Fibroblast of mammary gland (primary cell): Measurements from ENCODE around the gene PDCD1LG2.

Source experiments
- DNase-seq: peaks from one replicate; pipeline ENCODE4 v3.0.0-alpha.2; 2010; ENCODE audit warnings: low read depth
- H3K4me3 ChIP-seq: 2 replicates; pipeline ENCODE4 v1.5.1; 2011; ENCODE audit warnings: low read depth, mild to moderate bottlenecking, low read length, moderate library complexity; ENCODE audit not compliant: control insufficient read depth
- TF ChIP-seq, protein P1 (sequence below): conservative IDR thresholded peaks from 2 replicates; pipeline ENCODE4 v1.5.1; 2011; ENCODE audit warnings: low read depth, low read length, inconsistent platforms; ENCODE audit not compliant: control insufficient read depth, insufficient read depth

PDCD1LG2 gene

DNA sequence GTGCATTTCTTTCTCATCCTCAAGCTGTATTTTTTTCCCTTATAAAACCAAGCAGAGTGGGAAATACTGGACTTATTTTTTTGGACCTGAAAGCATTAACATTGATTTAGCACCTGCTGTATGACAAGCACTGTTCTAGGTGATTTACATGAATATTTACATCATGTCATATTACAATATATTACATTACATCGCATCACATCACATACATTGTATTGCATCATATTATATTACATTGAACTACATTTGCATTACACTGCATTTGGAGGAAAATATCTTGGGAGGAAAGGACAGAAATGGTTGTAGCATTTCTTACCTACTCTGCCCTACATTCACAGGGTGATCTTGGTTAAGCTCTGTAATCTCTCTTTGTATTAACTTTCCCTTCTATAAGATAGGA, 11.2 kb upstream of the PDCD1LG2 start:
- no peak for DNase-seq

DNA sequence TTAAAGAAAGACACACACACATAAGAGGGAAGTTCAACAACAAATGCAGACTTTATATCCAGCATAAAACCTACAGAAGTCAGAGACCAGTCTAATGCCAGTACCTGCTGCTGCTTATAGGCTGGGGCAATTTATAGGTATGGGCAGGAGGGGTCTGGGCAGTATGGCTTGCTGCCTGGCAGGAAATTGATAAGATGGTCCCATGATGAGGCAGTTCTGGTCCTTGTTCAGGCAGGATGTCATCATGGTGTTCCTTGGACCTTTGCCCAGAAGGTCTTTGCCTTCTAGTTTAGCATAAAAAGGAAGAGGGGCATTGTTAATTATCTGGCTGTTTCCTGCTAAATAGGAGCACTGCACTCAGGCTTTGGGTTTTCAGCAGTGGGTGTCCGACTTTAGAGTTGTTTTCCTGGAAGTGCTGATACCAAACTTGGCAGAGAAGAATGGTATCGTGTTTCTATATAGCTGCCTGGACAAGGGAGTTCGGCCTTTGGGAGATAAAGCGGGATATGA, 10.4 kb upstream of the PDCD1LG2 start:
- no peak overlapping the region for H3K4me3 ChIP-seq
- TF ChIP-seq, protein P1, sequence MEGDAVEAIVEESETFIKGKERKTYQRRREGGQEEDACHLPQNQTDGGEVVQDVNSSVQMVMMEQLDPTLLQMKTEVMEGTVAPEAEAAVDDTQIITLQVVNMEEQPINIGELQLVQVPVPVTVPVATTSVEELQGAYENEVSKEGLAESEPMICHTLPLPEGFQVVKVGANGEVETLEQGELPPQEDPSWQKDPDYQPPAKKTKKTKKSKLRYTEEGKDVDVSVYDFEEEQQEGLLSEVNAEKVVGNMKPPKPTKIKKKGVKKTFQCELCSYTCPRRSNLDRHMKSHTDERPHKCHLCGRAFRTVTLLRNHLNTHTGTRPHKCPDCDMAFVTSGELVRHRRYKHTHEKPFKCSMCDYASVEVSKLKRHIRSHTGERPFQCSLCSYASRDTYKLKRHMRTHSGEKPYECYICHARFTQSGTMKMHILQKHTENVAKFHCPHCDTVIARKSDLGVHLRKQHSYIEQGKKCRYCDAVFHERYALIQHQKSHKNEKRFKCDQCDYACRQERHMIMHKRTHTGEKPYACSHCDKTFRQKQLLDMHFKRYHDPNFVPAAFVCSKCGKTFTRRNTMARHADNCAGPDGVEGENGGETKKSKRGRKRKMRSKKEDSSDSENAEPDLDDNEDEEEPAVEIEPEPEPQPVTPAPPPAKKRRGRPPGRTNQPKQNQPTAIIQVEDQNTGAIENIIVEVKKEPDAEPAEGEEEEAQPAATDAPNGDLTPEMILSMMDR: no peak
- DNase-seq: peak; percentile 70

More for the DNA sequence above, 11.2 kb upstream of the PDCD1LG2 start:
- TF ChIP-seq, protein P1: no peak
- no peak overlapping the region for H3K4me3 ChIP-seq

DNA sequence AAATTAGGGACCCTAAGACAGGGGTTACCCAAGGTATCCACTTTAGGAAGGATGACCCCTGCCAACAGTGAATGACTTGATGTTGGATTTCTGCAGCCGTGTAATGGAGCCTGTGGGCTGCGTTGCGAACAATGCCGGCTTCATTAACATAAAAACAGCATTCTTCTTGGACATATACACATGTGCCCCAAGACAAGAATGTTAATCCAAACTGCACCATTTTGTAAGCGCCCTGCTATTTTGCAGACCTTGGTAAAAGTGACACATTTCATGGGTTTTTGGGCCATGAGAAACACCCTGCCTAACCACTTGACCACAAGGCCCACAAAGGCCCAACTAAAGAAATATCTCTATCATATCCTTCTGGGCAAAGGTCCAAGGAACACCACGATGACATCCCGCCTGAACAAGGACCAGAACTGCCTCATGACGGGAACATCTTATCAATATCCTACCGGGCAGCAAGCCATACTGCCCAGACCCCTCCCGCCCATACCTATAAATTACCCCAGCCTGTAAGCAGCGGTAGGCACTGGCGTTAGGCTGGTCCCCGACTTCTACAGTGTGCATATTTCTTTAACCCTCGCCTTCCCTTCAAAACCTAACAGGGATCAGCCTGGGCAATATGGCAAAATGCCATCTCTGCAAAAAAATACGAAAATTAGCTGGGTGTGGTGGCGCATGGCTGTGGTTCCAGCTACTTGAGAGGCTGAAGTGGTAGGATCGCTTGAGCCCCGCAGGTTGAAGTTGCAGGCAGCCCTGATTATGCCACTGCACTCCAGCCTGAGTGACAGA, 9.7 kb upstream of the PDCD1LG2 start:
- H3K4me3 ChIP-seq: no peak overlapping the region
- TF ChIP-seq, protein P1: no peak
- DNase-seq: peak; percentile 67

DNA sequence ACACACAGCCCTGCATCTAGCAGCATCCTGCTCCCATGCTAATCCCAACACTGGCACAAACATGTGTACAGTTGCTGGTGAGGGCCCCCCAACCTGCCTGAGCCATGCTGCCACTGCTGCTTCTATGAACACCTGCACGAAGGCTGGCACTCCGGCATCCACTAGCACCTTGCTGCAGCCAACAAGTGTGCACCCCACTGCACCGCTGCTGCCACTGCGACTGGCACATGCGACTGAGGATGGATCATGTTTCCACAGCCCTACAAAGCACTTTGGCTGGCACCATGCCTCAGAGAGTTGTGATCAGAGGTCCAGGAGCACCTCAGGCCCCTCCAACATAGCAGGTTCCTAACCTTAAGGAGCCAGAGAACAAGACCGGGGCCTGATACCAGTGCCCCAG, 7.8 kb upstream of the PDCD1LG2 start:
- no peak for DNase-seq
- TF ChIP-seq, protein P1: no peak
- no peak overlapping the region for H3K4me3 ChIP-seq

DNA sequence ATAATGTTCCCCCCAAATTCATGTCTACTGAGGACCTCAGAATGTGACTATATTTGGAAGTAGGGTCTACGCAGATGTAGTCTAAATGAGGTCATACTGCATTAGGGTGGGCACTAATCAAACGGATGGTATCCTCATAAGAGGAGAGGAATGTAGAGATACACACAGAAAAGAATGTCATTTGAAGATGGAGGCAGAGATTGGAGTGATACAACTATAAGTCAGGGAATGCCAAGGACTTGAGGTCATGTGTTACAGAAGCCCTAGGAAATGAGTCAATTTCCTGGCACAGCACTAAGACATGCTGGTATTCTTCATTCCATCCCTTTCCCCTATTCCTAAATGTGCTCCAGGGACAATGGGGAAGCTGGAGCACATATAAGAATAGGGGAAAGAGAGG, 758 bp upstream of the PDCD1LG2 start:
- TF ChIP-seq, protein P1: no peak
- no peak overlapping the region for H3K4me3 ChIP-seq
- peak; percentile 95 for DNase-seq

DNA sequence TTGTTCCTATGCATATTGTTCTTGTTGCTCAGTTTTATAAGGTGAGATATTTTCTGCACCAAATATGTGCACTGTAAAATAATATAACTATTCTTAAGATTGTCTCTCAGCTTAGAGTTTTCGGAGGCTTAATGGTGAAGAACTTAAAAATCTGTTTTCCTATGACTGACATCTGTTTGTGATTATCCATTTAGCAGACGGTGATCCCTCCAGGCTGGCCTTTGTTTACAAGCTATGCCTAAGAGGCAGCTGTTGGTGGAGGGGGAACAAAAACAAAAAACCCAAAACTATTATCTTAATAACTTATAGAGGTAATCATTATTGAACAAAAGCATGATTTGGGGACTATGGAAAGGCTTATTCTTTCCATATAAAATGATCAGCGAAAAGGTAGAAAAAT, 658 bp downstream of the PDCD1LG2 start:
- peak; percentile 66 for DNase-seq
- TF ChIP-seq, protein P1: no peak
- H3K4me3 ChIP-seq: peak overlapping the region; percentile 57
